ENCODE results near the gene RASSF1.

- TF ChIP-seq CTCF (IDR thresholded peaks at IDR 0.05; ENCODE audit: low read depth, low read length), result no peak
- no peak for TF ChIP-seq MYC (IDR thresholded peaks at IDR 0.05; ENCODE audit: low read depth, low read length)
Observed at GRCh38 chr3:50303013-50303815, 37.4 kb downstream of the RASSF1 start, which contains the start of gene HYAL1.
